GM18861 (cell line): ENCODE measurements around the gene KIF1B.
"Not testable (repeated sequence)": the region's sequence is repeated elsewhere in the genome, so short reads cannot be mapped to it uniquely, and the experiment has no call there.

Experiments used
- ATAC-seq: cut with Tn5 transposase; IDR thresholded peaks from one replicate; pipeline ENCODE4 v1.9.1; 2021; ENCODE audit not compliant: unreplicated experiment

Gene KIF1B

DNA sequence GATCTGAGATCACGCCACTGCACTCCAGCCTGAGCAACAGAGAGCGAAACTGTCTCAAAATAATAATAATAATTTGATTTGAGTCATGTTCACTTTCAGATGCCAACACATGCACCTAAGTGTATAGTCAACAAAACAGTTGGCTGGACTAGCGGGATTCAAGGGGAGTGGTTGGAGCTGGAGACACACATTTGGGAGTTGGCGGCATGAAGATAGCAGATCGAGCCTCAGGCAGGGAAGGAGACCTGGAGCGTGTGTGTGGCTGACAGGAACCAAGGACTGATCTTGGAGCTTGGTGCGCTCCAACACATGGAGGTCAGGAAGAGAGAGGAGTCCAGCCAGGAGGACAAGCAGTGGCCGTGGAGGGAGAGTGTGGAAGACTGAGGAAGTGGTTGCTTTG lies 173.8 kb downstream of the KIF1B start:
- no peak for ATAC-seq

DNA sequence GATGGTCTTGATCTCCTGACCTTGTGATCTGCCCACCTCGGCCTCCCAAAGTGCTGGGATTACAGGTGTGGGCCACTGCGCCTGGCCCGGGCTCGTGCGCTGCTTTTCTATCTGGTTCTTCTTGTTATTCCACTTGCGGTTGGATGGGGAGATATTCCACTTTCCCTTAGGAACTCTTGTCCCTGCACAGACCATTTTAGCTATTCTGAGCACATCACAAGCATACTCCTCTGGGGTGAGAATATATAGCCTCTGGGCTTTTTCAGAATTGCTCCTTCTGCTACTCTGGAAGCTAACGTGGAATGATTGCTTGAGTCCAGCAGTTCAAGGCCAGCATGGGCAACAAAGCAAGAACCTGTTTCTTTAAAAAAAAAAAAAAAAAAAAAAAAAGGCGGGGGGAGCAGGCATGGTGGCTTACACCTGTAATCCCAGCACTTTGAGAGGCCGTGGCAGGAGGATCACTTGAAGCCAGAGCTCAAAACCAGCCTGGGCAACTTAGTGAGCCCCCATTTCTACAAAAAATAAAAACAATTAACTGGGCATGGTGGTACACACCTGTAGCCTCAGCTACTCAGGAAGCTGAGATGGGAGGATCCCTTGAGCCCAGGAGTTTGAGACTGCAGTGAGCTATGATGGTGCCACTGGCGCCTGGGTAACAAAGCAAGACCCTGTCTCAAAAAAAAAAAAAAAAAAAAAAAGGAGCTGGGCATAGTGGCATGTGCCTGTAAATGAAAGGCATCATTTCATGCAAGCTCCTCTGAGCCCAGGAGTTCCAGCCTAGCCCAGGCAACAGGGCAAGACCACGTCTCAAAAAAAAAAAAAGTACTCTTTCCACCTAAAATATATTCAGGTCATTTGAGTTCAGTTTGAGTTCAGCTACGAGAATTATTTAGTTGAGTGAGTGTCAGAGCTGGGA lies 176.6 kb downstream of the KIF1B start:
- ATAC-seq = no peak

DNA sequence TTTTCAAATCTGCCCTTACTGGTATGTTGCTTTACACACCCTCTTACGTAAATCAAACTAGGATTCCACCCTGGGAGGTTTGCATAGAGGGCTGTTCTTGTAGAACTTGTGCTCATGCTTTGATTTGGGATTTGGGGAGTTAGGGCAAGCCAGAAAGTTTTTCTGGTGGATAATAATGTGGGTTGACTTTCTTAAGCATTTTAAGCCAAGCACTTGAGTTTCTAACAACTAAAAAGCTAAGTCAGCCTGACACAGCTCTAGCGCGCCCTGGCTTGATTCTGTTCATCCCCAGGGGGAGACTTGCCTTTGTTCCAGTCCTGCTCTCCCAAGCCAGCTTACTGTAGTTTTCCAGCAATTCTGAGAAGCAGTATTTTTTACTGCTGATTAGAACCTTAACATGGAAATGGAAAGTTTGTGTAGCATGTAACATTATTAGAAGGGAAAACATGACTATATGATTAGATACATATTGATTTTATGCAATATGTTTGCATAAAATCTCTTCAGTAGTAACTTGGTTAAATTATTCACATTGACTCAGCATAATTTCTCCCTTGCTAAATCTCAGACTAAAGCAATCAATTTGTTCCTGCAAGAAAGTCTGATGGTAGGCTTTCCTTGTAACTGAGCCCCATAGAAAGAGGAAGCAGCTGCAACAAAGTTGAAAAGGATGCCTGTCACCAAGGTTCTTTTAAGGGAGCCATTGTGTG lies 177.5 kb downstream of the KIF1B start:
- ATAC-seq = no peak

DNA sequence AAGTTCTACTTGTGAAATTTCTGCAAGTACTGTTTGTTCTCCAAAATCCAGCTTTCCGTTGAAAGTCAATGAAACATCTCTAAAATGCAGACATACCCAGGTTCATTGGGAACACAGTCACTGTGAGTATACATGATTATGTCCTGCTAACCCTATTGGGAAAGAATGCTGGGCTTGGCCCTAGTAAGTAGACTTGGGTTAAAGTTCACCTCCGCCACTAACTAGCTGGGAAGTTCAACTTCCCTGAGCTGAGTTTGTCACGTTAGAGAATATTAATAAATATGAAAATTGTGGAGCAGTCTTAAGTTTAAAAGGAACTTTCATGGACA lies 178.0 kb downstream of the KIF1B start:
- no peak for ATAC-seq

DNA sequence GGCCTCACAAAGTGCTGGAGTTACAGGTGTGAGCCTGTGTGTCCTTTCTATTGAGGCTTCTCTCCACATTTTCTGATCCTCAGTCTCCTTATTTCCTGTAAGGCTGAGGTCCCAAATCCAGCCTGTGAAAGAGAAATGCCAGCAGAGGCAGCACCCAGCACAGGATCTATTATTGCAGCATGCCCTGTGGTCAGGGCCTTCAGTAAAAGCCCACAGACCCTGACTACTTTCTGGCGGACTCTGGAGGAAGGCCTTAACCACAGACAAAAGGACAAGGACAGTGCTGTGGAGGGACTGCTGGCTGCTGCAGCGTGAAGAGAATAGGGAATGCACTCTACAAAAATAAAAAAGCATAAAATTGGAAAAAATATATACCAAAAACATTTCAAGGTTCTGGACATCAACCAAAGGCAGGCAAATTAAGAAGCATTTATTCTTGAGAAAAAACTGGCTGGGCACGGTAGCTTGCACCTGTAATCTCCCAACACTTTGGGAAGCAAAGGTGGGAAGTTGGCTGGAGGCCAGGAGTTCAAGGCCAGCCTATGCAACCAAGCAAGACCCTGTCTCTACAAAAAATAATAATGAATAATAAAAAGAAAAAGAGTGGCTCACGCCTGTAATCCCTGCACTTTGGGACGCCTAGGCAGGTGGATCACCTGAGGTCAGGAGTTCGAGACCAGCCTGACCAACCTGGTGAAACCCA lies 179.1 kb downstream of the KIF1B start:
- ATAC-seq = no peak

DNA sequence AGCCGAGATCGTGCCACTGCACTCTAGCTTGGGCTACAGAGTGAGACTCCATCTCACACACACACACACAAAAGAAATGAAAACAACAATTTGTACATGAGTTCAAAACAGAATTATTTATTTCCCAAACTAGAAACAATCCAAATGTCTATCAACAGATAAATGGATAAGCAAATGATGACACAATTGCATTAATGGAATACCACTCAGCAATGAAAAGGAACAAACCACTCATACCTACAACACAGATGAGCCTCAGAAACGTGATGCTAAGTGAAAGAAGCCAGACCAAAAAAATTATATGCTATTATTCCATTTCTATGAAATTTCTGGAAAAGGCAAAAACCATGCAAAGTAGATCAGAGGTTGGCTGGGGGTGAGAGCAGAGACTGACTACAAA lies 186.5 kb downstream of the KIF1B start:
- no peak for ATAC-seq

DNA sequence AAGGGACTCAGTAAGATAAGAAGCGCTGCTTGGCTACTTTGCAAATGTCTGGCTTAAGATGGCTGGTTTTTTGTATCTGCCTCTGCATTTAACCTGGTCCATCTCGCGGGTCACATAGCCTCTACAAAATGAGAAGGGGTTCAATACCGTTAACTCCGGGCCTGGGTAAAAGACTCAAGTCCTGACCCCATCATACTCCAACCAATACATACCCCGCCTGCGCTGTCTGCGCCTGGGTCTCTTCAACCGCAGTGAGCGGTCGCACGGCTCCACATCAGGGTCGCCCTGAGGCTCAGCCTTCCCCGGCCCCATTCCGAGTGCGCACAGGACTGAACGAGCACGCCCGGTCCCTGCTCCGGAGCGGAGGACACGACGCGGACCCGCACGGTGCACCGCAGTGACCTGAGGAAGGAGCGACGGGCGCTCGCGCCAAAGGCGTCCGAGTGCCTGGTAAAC lies 187.9 kb downstream of the KIF1B start:
- no peak for ATAC-seq

DNA sequence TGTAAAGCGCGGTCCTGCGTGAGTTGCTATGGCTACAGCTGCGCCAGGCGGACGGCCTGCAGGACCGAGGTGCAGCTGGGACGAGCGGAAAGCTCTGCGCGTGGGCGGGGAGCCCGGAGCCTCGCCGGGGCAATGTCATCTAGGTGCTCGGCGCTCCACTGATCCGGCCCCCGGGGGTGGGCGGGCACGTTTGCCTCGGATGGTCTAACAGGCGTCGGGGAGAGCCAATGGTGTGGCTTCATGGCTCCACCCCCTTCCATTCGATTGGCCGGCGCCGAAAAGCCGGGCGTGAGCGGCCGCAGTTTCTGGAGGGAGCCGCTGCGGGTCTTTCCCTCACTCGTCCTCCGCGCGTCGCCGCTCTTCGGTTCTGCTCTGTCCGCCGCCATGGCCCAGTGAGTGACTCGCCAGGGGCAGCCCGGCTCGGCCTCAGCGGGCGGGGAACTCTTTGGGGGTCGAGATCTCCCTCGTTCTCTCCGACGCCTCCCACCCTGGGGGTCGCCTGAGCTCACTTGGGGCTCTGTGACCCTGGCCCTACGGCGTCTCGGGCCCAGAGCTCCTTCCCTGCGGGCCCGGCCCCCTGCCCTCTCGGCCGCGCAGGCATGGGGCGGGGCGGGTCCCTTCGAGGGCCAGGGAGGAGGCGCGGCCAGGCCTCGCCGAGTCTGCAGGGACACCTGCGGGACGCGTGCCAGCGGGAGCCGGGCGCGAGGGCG lies 188.5 kb downstream of the KIF1B start, which contains the start of gene PGD:
Gene PGD (plus strand): TSS at position 331 of the 710 bp plus-strand sequence. CDS start 54 bp downstream, at position 385.
- peak; percentile 87 for ATAC-seq

DNA sequence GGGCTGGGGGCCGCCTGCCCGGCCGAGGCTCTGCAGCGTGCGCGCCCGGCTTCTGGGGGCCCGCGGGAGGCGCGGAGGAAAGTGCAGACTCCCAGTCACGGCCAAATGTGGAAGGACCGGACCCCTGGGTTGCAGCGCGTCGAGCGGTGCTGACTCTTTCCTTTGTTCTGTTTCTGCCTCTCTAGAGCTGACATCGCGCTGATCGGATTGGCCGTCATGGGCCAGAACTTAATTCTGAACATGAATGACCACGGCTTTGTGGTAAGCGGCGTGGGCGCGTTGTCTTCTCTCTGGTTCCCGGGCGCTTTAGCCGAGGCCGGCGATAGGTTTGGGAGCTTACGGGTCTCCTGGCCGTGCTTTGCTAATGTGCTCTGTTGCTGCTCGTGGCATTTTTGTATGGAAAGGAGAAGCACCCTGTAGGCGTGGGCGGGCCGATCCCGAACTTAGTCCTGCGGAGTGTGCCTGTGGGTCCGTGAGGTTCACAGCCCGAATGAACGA lies 189.1 kb downstream of the KIF1B start:
- no peak for ATAC-seq

DNA sequence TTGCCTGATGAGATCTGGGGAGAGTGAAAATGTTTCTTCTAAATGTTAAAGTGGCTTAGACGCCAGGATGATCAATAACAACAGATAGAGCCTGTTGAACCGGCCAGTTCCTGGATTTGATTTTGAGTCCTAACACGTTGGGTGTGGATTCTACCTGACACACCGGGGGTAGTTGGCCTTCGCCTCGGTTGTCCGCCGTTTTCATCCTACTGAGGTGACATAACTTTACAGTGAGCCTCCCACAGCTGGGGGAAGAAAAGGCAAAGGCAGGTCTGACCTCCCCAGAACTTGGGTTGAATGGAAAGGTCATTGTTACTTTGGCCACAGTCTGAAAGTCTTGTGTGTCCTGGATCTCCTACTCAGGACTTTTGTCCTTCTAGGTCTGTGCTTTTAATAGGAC lies 189.6 kb downstream of the KIF1B start:
- ATAC-seq = no peak

DNA sequence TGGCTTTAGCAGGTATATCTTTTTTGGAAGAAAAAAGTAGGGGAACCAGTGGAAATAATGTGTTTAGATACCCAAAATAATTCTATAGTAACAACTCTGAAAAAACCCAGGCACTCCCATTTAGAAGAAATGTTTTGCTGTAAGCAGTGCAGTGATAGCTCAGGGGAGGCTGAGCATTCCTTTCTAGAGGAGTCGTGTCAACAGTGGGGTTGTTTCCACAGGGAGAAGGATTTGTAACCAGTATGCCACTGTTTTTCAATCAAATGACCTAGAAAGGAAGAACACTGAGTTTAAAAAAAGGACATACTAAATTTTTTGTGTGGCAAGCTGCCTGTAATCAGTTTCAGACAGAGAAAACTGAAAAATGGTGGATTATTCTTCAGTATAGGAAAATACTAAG lies 190.9 kb downstream of the KIF1B start:
- ATAC-seq = no peak

DNA sequence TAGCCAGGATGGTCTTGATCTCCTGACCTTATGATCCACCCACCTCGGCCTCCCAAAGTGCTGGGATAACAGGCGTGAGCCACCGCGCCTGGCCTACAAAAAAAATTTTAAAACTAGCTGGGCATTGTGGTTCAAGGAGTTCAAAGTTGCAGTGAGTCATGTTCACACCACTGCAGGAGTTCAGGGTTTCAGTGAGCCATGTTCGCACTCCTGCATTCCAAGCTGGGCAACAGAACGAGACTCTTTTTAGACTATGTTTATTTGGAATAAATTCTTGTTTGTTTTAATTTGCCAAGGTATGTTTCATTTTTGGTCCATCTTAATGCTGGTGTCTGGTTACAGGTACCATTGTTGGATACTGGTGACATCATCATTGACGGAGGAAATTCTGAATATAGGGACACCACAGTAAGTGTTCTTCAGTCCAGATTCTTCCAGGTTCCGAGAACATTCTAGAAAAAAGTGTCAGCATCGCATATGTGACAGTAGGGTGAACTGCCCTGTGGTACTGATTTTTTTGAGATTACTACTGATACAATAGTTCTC lies 192.4 kb downstream of the KIF1B start:
- no peak for ATAC-seq

DNA sequence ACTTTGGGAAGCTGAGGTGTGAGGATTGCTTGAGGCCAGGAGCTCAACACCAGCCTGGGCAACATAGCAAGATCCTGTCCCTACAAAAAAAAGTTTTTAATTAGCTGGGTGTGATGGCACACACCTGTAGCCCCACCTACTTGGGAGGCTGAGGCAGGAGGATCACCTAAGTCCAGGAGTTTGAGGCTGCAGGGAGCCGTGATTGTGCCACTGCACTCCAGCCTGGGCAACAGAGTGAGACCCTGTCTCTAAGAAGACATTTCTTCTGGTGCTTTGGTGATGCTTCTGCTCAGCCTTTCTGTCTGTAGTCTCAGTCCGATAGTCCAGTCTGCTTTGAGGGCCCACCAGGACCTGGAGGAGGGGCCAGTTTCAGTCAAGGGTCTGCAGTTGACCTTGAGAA lies 196.8 kb downstream of the KIF1B start:
- no peak for ATAC-seq

DNA sequence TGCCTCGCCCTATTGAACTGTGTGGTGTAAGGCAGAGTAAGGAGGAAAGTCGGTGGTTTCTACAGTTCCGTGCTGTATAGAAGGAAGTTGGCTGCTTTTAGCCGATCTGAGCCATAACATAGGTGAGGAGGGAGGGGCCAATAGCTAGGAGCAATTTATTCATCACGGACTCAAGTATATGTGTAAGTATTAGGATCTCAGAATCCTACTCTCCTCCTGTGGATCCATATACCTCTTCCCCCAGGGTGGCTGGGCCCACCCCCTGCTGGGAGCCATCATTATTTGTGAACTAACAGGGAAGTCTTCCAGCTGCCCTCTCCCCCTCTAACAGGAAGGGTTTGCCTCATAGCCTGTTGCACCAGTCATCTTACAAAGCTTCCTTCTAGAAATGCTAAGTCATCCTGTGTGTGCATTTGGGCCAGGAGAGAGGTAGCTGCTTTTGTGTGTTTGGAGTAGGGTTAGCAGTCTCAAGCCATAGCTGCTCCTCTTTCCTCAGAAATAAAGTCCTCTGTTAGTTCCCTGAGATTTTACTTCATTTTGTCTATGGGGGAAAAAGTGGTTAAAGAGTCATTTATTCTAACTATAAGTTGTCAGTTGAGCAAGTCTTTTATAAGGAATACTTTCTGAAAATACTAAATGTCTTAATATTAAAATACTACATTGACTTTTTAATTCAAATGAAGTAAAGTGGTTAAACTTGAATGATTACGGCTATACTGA lies 205.0 kb downstream of the KIF1B start:
- no peak for ATAC-seq

DNA sequence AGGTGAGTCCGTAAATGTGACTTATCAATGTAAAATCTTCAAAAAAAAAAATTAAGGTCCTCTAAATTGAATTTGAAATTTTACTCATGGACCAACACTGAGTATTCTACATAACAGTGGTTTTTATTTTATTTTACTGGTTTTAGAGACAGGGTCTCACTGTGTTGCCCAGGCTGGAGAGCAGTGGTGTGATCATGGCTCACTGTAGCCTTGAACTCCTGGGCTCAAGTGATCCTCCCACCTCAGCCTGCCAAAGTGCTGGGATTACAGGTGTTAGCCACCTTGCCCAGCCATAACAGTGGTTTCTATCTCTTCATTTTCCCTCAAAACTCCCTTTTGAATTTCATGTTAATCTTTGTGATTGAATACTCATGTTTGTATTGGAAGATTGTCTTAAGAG lies 205.6 kb downstream of the KIF1B start:
- not testable (repeated sequence) for ATAC-seq

DNA sequence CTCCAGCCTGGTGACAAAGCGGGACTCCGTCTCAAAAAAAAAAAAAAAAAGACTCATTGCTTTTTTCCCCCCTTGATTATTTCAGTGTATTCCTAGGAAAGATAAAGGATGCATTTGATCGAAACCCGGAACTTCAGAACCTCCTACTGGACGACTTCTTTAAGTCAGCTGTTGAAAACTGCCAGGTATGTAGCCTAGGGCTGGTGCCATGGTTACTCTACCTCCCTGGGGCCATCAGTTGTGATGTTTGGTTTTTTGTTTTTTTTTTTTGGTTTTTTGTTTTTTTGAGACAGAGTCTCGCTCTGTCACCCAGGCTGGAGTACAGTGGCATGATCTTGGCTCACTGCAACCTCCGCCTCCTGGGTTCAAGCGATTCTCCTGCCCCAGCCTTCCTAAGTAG lies 208.4 kb downstream of the KIF1B start:
- not testable (repeated sequence) for ATAC-seq

DNA sequence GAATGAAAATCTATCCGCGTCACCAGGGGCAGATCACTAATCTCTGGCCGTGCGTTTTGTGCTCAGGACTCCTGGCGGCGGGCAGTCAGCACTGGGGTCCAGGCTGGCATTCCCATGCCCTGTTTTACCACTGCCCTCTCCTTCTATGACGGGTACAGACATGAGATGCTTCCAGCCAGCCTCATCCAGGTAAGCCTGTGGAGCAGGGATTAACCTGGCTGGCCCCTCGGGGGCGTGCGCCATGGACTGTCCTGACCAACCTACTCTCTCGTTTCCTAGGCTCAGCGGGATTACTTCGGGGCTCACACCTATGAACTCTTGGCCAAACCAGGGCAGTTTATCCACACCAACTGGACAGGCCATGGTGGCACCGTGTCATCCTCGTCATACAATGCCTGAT lies 209.0 kb downstream of the KIF1B start:
- ATAC-seq = no peak

DNA sequence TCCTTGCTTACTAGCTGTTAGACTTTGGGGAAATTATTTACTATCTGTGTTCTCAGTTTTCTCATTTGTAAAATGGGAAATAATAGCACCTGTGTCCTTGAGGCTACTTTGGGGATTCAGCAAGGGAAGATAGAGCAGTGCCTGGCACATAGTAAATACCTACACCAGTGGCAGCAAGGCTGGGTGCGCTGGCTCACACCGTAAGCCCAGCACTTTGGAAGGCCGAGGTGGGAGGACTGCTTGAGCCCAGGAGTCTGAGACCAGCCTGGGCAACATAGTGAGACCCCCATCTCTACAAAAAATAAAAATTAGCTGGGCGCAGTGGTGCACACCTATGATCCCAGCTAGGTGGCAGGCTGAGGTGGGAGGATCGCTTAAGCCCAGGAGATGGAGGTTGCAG lies 211.3 kb downstream of the KIF1B start:
- ATAC-seq = no peak

DNA sequence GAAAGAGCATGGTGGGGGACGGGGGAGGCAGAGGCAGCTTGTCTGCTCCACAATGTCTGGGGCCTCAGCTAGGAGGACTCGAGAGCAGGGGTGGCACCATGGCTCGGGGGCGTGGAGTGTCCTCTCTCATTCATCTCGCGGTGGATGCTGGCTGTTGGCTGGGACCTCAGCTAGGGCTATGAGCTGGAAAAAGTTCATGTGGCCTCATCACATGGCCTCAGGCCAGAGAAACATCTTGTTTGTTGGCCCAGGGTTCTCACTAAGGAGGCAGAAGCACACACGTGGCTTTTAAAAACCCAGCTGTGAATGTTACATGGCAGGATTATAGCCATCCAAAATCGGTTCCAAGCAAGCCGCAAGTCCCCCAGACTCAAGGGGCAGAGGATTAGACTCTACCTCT lies 213.7 kb downstream of the KIF1B start:
- no peak for ATAC-seq

DNA sequence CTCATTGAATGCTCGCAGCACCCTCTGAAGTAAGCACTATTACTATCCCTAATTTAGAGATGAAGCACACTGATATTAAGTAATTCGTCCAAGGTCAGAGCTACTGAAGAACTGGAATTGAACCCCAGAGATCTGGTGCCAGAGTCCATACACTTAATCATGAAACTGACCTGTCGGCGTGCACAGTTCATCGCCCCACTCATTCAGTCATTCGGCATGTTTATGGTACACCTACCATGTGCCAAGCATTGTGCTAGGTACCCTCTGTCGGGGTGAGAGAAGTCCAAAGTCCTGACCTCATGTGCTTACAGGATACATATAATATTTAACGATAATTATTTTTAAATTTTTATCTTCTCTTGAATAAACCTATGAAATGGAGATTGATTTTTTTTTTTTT lies 214.3 kb downstream of the KIF1B start:
- no peak for ATAC-seq
